Skin of body (tissue), 2 donors: ENCODE measurements around the gene KIAA1755. TPM values are rescaled to one million over a fixed set of nuclear protein-coding genes. Genes with fewer than 3 reads are reported as not detected.

Experiments used
- DNase-seq: peaks from one replicate; lab custom pipeline; 2025; lab: John Stamatoyannopoulos, UW
- total RNA-seq: library from RNA; depleted of rRNA; stranded (reverse); fragments of >200 nt; gene quantifications from one replicate; pipeline ENCODE4 v1.2.3, GENCODE V29; 2014

The KIAA1755 gene
- total RNA-seq, 1 donor from 2014 or later: 1.3 TPM

GRCh38 chr20:38208088-38208487, 52.4 kb downstream of the KIAA1755 start:
- DNase-seq: no peak

- DNase-seq: no peak
Measured at GRCh38 chr20:38207621-38208020, 52.9 kb downstream of the KIAA1755 start.

- DNase-seq: no peak
Measured at GRCh38 chr20:38205001-38205400, 55.5 kb downstream of the KIAA1755 start.

GRCh38 chr20:38203981-38204357, 56.6 kb downstream of the KIAA1755 start:
- DNase-seq: no peak

GRCh38 chr20:38203337-38203980, 57.1 kb downstream of the KIAA1755 start:
- no peak for DNase-seq

- DNase-seq: no peak
Measured at GRCh38 chr20:38202982-38203293, 57.6 kb downstream of the KIAA1755 start.

- no peak for DNase-seq
Measured at GRCh38 chr20:38202153-38202981, 58.2 kb downstream of the KIAA1755 start.

- DNase-seq: no peak
Measured at GRCh38 chr20:38201356-38201755, 59.2 kb downstream of the KIAA1755 start.

- no peak for DNase-seq
Measured at GRCh38 chr20:38200646-38201045, 59.9 kb downstream of the KIAA1755 start.

GRCh38 chr20:38199501-38200390, 60.8 kb downstream of the KIAA1755 start:
- DNase-seq: no peak

- no peak for DNase-seq
Measured at GRCh38 chr20:38198238-38198861, 62.2 kb downstream of the KIAA1755 start.

- no peak for DNase-seq
Measured at GRCh38 chr20:38197619-38198018, 62.9 kb downstream of the KIAA1755 start.

- no peak for DNase-seq
Measured at GRCh38 chr20:38197217-38197616, 63.3 kb downstream of the KIAA1755 start.

GRCh38 chr20:38196592-38196991, 63.9 kb downstream of the KIAA1755 start:
- no peak for DNase-seq

GRCh38 chr20:38196076-38196475, 64.5 kb downstream of the KIAA1755 start:
- no peak for DNase-seq

- no peak for DNase-seq
Measured at GRCh38 chr20:38195521-38195920, 65.0 kb downstream of the KIAA1755 start.

GRCh38 chr20:38194971-38195504, 65.5 kb downstream of the KIAA1755 start:
- DNase-seq: no peak

GRCh38 chr20:38193586-38194105, 66.9 kb downstream of the KIAA1755 start:
- no peak for DNase-seq

GRCh38 chr20:38192323-38192885, 68.1 kb downstream of the KIAA1755 start:
- DNase-seq: no peak

GRCh38 chr20:38191654-38192053, 68.9 kb downstream of the KIAA1755 start:
- DNase-seq: no peak

GRCh38 chr20:38190936-38191371, 69.6 kb downstream of the KIAA1755 start:
- DNase-seq: no peak
